ENCODE measurements around the gene ZNF649.

ZNF649 gene

DNA sequence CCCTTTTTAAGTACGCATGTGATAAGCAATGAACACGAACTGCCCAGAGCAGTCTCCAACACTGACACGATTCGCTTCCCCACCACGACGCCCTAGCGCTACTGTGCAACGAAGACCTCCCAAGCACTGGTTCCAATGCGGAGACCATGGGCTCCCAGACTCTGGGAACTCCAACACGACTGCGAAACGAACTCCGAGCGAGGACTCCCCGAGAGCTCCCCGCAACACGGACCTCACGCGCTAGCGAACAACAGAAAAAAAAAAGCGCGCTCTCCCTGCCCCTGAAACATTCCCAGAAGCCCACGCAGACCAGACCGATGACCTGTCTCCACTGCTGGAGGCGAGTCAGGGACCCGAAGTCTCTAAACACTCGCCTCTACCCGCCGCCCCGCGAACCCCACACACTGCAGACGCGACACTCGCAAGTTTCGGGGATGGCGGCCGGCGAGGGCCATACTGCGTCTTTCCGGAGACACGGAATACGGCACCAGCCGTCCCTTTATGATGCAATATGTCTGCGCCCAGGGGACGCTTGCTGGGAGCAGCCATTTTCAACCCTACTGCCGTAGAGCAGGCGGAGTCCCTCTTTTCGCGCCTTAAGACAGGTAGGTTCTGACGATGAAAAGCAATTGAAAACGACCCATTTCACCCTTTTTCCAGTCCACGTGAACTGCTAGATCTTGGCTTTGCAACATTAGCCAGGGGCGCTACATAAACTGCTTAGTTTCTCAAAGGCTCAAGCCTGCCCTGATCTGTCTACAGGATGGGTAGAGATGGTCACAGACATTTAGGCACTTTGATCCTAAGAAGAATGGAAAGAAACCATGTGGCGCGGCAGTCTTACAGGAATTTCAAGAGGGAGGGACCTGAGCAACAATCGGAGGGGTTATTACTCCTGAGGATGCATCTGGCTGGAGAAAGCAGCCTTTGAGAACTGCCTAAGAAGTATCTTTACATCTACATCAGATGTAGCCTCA, 17.0 kb downstream of the ZNF649 start, which contains the start of gene ZNF577:
TSS of gene ZNF577 (minus strand) at position 430 of the 977 bp plus-strand sequence. CDS start 7,569 bp downstream, outside the sequence.
- peak; percentile 90 for DNase-seq (ENCODE audit: low spot score)

- no peak for DNase-seq (ENCODE audit: low spot score)
These were observed 20.1 kb downstream of the ZNF649 start for GRCh38 chr19:51884713-51885112.

DNA sequence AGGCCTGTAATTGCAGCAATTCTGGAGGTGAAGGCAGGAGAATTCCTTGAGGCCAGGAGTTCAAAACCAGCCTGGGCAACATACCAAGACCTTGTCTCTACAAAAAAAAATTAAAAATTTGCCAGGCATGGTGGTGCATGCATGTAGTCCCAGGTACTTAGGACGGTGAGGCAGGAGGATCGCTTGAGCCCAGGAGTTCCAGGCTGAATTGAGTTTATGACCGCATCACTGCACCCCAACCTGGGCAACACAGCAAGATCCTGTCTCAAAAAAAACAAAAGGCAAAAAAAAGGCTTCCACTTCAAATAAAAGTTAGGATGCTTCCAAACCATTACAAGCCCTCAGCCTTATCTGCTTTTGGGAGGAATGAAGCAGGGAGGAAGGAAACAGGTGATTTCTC, 22.3 kb downstream of the ZNF649 start:
- no peak for DNase-seq (ENCODE audit: low spot score)

DNA sequence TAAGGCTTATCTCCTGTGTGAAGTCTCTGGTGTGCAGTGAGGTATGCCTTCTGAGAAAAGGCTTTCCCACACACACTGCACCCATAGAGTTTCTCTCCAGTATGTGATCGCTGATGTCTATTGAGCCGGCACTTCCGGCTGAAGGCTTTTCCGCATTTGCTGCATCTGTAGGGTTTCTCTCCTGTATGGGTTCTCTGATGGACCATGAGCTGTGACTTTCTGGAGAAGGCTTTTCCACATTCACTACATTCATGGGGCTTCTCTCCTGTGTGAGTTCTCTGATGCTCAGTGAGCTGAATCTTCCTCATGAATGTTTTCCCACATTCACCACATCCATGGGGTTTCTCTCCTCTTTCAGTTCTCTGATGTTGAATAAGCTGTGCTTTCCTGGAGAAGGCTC, 31.7 kb downstream of the ZNF649 start:
- no peak for DNase-seq (ENCODE audit: low spot score)

GRCh38 chr19:51861870-51862622, 42.8 kb downstream of the ZNF649 start:
- no peak for DNase-seq (ENCODE audit: low spot score)

Data from AG08396 (cell line).